ENCODE results near the gene XAGE2.

- TF ChIP-seq POLR2AphosphoS5 (IDR thresholded peaks at IDR 0.05), result no peak
- TF ChIP-seq CTCF (IDR thresholded peaks at IDR 0.05), result no peak
- no peak for TF ChIP-seq POLR2A (IDR thresholded peaks at IDR 0.05)
- TF ChIP-seq EP300 (IDR thresholded peaks at IDR 0.05), result no peak
Measured at GRCh38 chrX:52346174-52347165, 22.4 kb upstream of the XAGE2 start.

All from gastroesophageal sphincter (tissue), 3 donors.